Right lobe of liver (tissue), 6 donors: ENCODE results near the gene HDAC4. TPM values are rescaled to one million over a fixed set of nuclear protein-coding genes. Genes with fewer than 3 reads are reported as not detected.

ENCODE experiments used
- ATAC-seq, 4 donors: fragments of 200-7000 bp; cut with Tn5 transposase; one replicate each; pipeline ENCODE4 v1.9.1; 2020; ENCODE audit warnings: mild to moderate bottlenecking in 4 of 4, moderate library complexity in 4 of 4
- DNase-seq, 3 donors: peaks; one replicate each; pipeline ENCODE4 v3.0.0-alpha.2; 2020
- H3K27ac ChIP-seq, 3 donors: fragments of 200-600 bp; one replicate each; pipeline ENCODE4 v1.8.0; 2022
- H3K27me3 ChIP-seq, 2 donors: fragments of 200-600 bp; one replicate each; pipeline ENCODE4 v1.8.0; 2022
- H3K36me3 ChIP-seq, 4 donors: fragments of 200-600 bp; sonication (generic) in 1 of 4; one replicate each; pipeline versions ENCODE4 v1.5.1 to v1.8.0; 2017 to 2022; ENCODE audit warnings: control low read depth in 1 of 4
- H3K4me1 ChIP-seq, 4 donors: fragments of 200-600 bp; sonication (generic) in 1 of 4; one replicate each; pipeline versions ENCODE4 v1.5.1 to v1.8.0; 2017 to 2022; ENCODE audit warnings: control low read depth in 1 of 4
- H3K4me3 ChIP-seq, 3 donors: fragments of 200-600 bp; one replicate each; pipeline ENCODE4 v1.8.0; 2022
- H3K9me3 ChIP-seq, 4 donors: fragments of 200-600 bp; sonication (generic) in 1 of 4; one replicate each; pipeline versions ENCODE4 v1.5.1 to v1.8.0; 2017 to 2022; ENCODE audit warnings: control low read depth in 1 of 4
- CTCF ChIP-seq, 4 donors: fragments of 200-600 bp in 3 of 4; fragments of 450-650 bp in 1 of 4; IDR thresholded peaks; one replicate each; pipeline versions ENCODE4 v1.5.1 to v1.8.0; 2016 to 2022; ENCODE audit warnings: antibody characterized with exemption in 4 of 4, mild to moderate bottlenecking in 2 of 4
- POLR2A ChIP-seq: fragments of 450-650 bp; IDR thresholded peaks from one replicate; pipeline ENCODE4 v1.6.1; 2017; ENCODE audit warnings: antibody characterized with exemption, mild to moderate bottlenecking
- WGBS: methylation state at CpG from one replicate; pipeline ENCODE4 v1.1.6; 2018; ENCODE audit warnings: low coverage, low lambda C conversion rate; ENCODE audit not compliant: insufficient coverage; ENCODE audit errors: missing lambda C conversion rate; 5-methylcytosine and 5-hydroxymethylcytosine counted together
- intact Hi-C, 2 donors: fragments of 100-400 bp; cut with DNase I; formaldehyde crosslinking; loops; one replicate each; pipeline versions ENCODE4 v1.11.2 to v1.14.1; 2022
- total RNA-seq, 6 experiments: library from RNA; depleted of rRNA in 2 of 6; stranded (reverse); fragments of >200 nt in 2 of 6; fragmentation: NEBNext Ultra II Directional in 3 of 6; extraction: Animal tissue kit (Norgen Biotek cat#: 25700) in 3 of 6; gene quantifications; one replicate each; pipeline versions ENCODE4 v1.1.0 to v1.2.4, GENCODE V29; 2016 to 2023
- donor health status: DM: no; HTN: yes; CAD: no.
- donor health status: DM: no; HTN: no; CAD: no.
- donor health status: DM: no; HTN: no; CAD: no.
- donor health status: DM: no; HTN: yes; CAD: no.
- donor health status: DM: no; HTN: yes; CAD: no.

The HDAC4 gene
- total RNA-seq, 6 experiments from 2014 or later = 8.9 to 22.4 (median 14.7) TPM

GRCh38 chr2:239157771-239158170 lies 243.0 kb downstream of the HDAC4 start:
- no peak overlapping the region for H3K4me3 ChIP-seq
- no peaks in the 10 kb centered on the region for H3K9me3 ChIP-seq
- peak; percentile 39 to 49 (median 48) for DNase-seq
- no peaks in the 10 kb centered on the region for H3K4me1 ChIP-seq
- WGBS = 68% methylated on average over 2 of the region's 11 CpGs
- H3K27me3 ChIP-seq = no peaks in the 10 kb centered on the region
- intact Hi-C loops = no loop called here
- TF ChIP-seq POLR2A = no peak
- TF ChIP-seq CTCF (IDR thresholded peaks at IDR 0.05) = no peak
- H3K36me3 ChIP-seq = peaks cover 0 to 13% (median 3%) of the 10 kb centered on the region in 4 donors
- no peak overlapping the region for H3K27ac ChIP-seq
- peak; percentile 19 to 65 (median 40) for ATAC-seq

GRCh38 chr2:239157269-239157668 lies 243.6 kb downstream of the HDAC4 start:
- TF ChIP-seq POLR2A (no peak), CTCF (IDR thresholded peaks at IDR 0.05) (no peak)
- Histone ChIP-seq H3K4me3 (no peak overlapping the region), H3K36me3 (peaks cover 0 to 13% (median 3%) of the 10 kb centered on the region in 4 donors), H3K27ac (no peak overlapping the region), H3K27me3 (no peaks in the 10 kb centered on the region), H3K4me1 (no peaks in the 10 kb centered on the region), H3K9me3 (no peaks in the 10 kb centered on the region)
- WGBS = 87% methylated on average over 3 of the region's 12 CpGs
- DNase-seq = peak; percentile 19 to 48 (median 43)
- intact Hi-C loops = no loop called here
- peak; percentile 7 to 50 (median 37) for ATAC-seq

- peak; percentile 7 to 41 (median 29) for DNase-seq
- Histone ChIP-seq H3K36me3 (peaks cover 0 to 13% (median 3%) of the 10 kb centered on the region in 4 donors), H3K4me3 (no peak overlapping the region), H3K4me1 (no peaks in the 10 kb centered on the region), H3K27ac (no peak overlapping the region), H3K9me3 (no peaks in the 10 kb centered on the region), H3K27me3 (no peaks in the 10 kb centered on the region)
- 87% methylated on average over 20 of the region's 22 CpGs for WGBS
- TF ChIP-seq POLR2A (no peak), CTCF (IDR thresholded peaks at IDR 0.05) (no peak)
- intact Hi-C loops = no loop called here
- ATAC-seq = no peak
Observed at GRCh38 chr2:239156516-239157265, 244.1 kb downstream of the HDAC4 start.

GRCh38 chr2:239155806-239156480 lies 244.9 kb downstream of the HDAC4 start:
- Histone ChIP-seq H3K27me3 (no peaks in the 10 kb centered on the region), H3K27ac (no peak overlapping the region), H3K4me3 (no peak overlapping the region), H3K9me3 (no peaks in the 10 kb centered on the region), H3K36me3 (peaks cover 0 to 13% (median 3%) of the 10 kb centered on the region in 4 donors), H3K4me1 (no peaks in the 10 kb centered on the region)
- peak; percentile 5 to 28 (median 28) for DNase-seq
- intact Hi-C loops = no loop called here
- ATAC-seq = no peak
- no peak for TF ChIP-seq CTCF (IDR thresholded peaks at IDR 0.05)
- TF ChIP-seq POLR2A = no peak
- 94% methylated on average over 8 of the region's 12 CpGs for WGBS
